Panc1 (cell line): Measurements from ENCODE around the gene RBM5. TPM values are rescaled to one million over a fixed set of nuclear protein-coding genes. Genes with fewer than 3 reads are reported as not detected.

Experiments
- ATAC-seq: fragments of 200-7000 bp; cut with Tn5 transposase; 2 replicates; pipeline ENCODE4 v1.9.1; 2020; ENCODE audit warnings: mild to moderate bottlenecking, moderate library complexity
- BruUV-seq: library from RNA; stranded (reverse); fragments of 400-500 nt; replicated peaks from 2 replicates; lab custom pipeline; 2021; lab: Mats Ljungman, UMichigan
- CTCF ChIA-PET: fragments of 300-600 bp; sonication (Branson Sonifier 250); formaldehyde crosslinking; loops from one replicate; lab custom pipeline; 2022; ENCODE audit warnings: antibody characterized with exemption; lab: Charles Lee
- POLR2A ChIA-PET: fragments of 300-600 bp; sonication (Branson Sonifier 250); formaldehyde crosslinking; loops from one replicate; lab custom pipeline; 2022; ENCODE audit warnings: antibody characterized with exemption; lab: Charles Lee
- DNase-seq: peaks from one replicate; pipeline ENCODE4 v3.0.0-alpha.2; 2010; ENCODE audit warnings: low read depth, low spot score
- H3K27ac ChIP-seq: 2 replicates; pipeline ENCODE4 v1.5.1; 2011; ENCODE audit warnings: mild to moderate bottlenecking, low read length, inconsistent platforms
- H3K27me3 ChIP-seq: fragments of 200-500 bp; sonication (Bioruptor generic); 2 replicates; pipeline ENCODE4 v1.6.0; 2014; ENCODE audit warnings: low read length, inconsistent platforms; ENCODE audit not compliant: control insufficient read depth, insufficient read depth
- H3K36me3 ChIP-seq: fragments of 200-500 bp; sonication (Bioruptor generic); 2 replicates; pipeline ENCODE4 v1.5.1; 2014; ENCODE audit warnings: inconsistent platforms, mild to moderate bottlenecking, low read length, moderate library complexity; ENCODE audit not compliant: control insufficient read depth, insufficient read depth
- H3K4me1 ChIP-seq: 2 replicates; pipeline ENCODE4 v1.5.1; 2011; ENCODE audit warnings: inconsistent platforms, mild to moderate bottlenecking, low read length, moderate library complexity; ENCODE audit not compliant: control insufficient read depth, insufficient read depth
- H3K4me3 ChIP-seq, 2 experiments: 2 replicates each; pipeline ENCODE4 v1.5.1; 2011 to 2012; ENCODE audit warnings: low read depth in 2 of 2, low read length in 2 of 2, mild to moderate bottlenecking in 2 of 2, inconsistent platforms in 1 of 2, moderate library complexity in 1 of 2
- H3K9me3 ChIP-seq: fragments of 200-500 bp; sonication (Bioruptor generic); 2 replicates; pipeline ENCODE4 v1.5.1; 2014; ENCODE audit warnings: low read depth, mild to moderate bottlenecking, inconsistent platforms, low read length, moderate library complexity; ENCODE audit not compliant: control insufficient read depth, insufficient read depth
- POLR2AphosphoS5 ChIP-seq: IDR thresholded peaks from 2 replicates; pipeline ENCODE4 v1.6.1; 2012; ENCODE audit warnings: mild to moderate bottlenecking, low read depth, low read length, moderate library complexity
- SIN3A ChIP-seq: IDR thresholded peaks from 2 replicates; pipeline ENCODE4 v1.6.1; 2012; ENCODE audit warnings: low read depth, mild to moderate bottlenecking, low read length, moderate library complexity, borderline replicate concordance; ENCODE audit not compliant: insufficient read depth
- TCF7L2 ChIP-seq: IDR thresholded peaks from 2 replicates; pipeline ENCODE4 v1.6.1; 2011; ENCODE audit warnings: mild to moderate bottlenecking, low read depth, low read length, inconsistent platforms
- in situ Hi-C: cut with HindIII; loops from 2 replicates; pipeline ENCODE4 v1.10.0; 2016; ENCODE audit warnings: low sequenced_read_pairs, low pct_unique_long_range_greater_than_20kb
- intact Hi-C: fragments of 100-400 bp; cut with micrococcal nuclease; formaldehyde crosslinking; loops from one replicate; pipeline ENCODE4 v1.10.0; 2022; ENCODE audit not compliant: unreplicated experiment
- total RNA-seq: library from RNA; stranded (reverse); gene quantifications from one replicate; pipeline ENCODE4 v1.2.1, GENCODE V29; 2021; ENCODE audit not compliant: unreplicated experiment
- TF ChIP-seq, protein P1 (sequence below), 2 experiments: IDR thresholded peaks; 2 replicates each; pipeline ENCODE4 v1.6.1; 2011 to 2012; ENCODE audit warnings: low read depth in 2 of 2, control low read depth in 1 of 2, low read length in 1 of 2, mild to moderate bottlenecking in 1 of 2, moderate library complexity in 1 of 2; ENCODE audit not compliant: insufficient read depth in 1 of 2
- TF ChIP-seq, protein P2 (sequence below): fragments of 450-650 bp; IDR thresholded peaks from 2 replicates; pipeline ENCODE4 v1.5.1; 2017; ENCODE audit warnings: mild to moderate bottlenecking

RBM5 gene
- total RNA-seq, 1 experiment from 2014 or later = 86.6 TPM

- Histone ChIP-seq H3K9me3 (no peaks in the 10 kb centered on the region), H3K27ac (no peak overlapping the region), H3K4me3 (no peak overlapping the region), H3K27me3 (no peaks in the 10 kb centered on the region), H3K36me3 (peaks cover 15% of the 10 kb centered on the region), H3K4me1 (no peaks in the 10 kb centered on the region)
- ATAC-seq (no peak), DNase-seq (no peak)
- ChIA-PET CTCF (no interaction called here), POLR2A (no interaction called here)
- in situ Hi-C loops (no loop called here), intact Hi-C loops (no loop called here)
- TF ChIP-seq TCF7L2 = no peak
- TF ChIP-seq SIN3A = no peak
- TF ChIP-seq POLR2AphosphoS5 = no peak
- TF ChIP-seq, protein P1, sequence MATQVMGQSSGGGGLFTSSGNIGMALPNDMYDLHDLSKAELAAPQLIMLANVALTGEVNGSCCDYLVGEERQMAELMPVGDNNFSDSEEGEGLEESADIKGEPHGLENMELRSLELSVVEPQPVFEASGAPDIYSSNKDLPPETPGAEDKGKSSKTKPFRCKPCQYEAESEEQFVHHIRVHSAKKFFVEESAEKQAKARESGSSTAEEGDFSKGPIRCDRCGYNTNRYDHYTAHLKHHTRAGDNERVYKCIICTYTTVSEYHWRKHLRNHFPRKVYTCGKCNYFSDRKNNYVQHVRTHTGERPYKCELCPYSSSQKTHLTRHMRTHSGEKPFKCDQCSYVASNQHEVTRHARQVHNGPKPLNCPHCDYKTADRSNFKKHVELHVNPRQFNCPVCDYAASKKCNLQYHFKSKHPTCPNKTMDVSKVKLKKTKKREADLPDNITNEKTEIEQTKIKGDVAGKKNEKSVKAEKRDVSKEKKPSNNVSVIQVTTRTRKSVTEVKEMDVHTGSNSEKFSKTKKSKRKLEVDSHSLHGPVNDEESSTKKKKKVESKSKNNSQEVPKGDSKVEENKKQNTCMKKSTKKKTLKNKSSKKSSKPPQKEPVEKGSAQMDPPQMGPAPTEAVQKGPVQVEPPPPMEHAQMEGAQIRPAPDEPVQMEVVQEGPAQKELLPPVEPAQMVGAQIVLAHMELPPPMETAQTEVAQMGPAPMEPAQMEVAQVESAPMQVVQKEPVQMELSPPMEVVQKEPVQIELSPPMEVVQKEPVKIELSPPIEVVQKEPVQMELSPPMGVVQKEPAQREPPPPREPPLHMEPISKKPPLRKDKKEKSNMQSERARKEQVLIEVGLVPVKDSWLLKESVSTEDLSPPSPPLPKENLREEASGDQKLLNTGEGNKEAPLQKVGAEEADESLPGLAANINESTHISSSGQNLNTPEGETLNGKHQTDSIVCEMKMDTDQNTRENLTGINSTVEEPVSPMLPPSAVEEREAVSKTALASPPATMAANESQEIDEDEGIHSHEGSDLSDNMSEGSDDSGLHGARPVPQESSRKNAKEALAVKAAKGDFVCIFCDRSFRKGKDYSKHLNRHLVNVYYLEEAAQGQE (IDR thresholded peaks at IDR 0.05; ENCODE audit: insufficient read depth in 1 of 2, low read depth in 2 of 2, low read length in 1 of 2) = no peak
- TF ChIP-seq, protein P2, sequence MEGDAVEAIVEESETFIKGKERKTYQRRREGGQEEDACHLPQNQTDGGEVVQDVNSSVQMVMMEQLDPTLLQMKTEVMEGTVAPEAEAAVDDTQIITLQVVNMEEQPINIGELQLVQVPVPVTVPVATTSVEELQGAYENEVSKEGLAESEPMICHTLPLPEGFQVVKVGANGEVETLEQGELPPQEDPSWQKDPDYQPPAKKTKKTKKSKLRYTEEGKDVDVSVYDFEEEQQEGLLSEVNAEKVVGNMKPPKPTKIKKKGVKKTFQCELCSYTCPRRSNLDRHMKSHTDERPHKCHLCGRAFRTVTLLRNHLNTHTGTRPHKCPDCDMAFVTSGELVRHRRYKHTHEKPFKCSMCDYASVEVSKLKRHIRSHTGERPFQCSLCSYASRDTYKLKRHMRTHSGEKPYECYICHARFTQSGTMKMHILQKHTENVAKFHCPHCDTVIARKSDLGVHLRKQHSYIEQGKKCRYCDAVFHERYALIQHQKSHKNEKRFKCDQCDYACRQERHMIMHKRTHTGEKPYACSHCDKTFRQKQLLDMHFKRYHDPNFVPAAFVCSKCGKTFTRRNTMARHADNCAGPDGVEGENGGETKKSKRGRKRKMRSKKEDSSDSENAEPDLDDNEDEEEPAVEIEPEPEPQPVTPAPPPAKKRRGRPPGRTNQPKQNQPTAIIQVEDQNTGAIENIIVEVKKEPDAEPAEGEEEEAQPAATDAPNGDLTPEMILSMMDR = no peak
- no TSS peak for BruUV-seq
Measured at GRCh38 chr3:50057756-50058155, 31.0 kb upstream of the RBM5 start.

- ChIA-PET CTCF (no interaction called here), POLR2A (interaction anchor here (0.6 kb wide), 1 partner anchor 285 kb away, joined by 3 read pairs; no protein-coding TSS in a partner anchor)
- TF ChIP-seq POLR2AphosphoS5 = no peak
- TF ChIP-seq, protein P2 = no peak
- no peak for TF ChIP-seq SIN3A
- TF ChIP-seq, protein P1 (IDR thresholded peaks at IDR 0.05; ENCODE audit: insufficient read depth in 1 of 2, low read depth in 2 of 2, low read length in 1 of 2) = no peak
- no peak for TF ChIP-seq TCF7L2
- intact Hi-C loops = no loop called here
- no peak overlapping the region for H3K27ac ChIP-seq
- H3K27me3 ChIP-seq = no peaks in the 10 kb centered on the region
- in situ Hi-C loops = no loop called here
- BruUV-seq = no TSS peak
- DNase-seq (no peak), ATAC-seq (no peak)
- H3K9me3 ChIP-seq = no peaks in the 10 kb centered on the region
- no peak overlapping the region for H3K4me3 ChIP-seq
- no peaks in the 10 kb centered on the region for H3K4me1 ChIP-seq
- peaks cover 17% of the 10 kb centered on the region for H3K36me3 ChIP-seq
Measured at GRCh38 chr3:50068134-50068533, 20.6 kb upstream of the RBM5 start.
